ENCODE measurements around the gene IRS2. TPM values are rescaled to one million over a fixed set of nuclear protein-coding genes. Genes with fewer than 3 reads are reported as not detected.

Gene IRS2
- total and polyA plus RNA-seq, 2 of the 8 experiments (the other 6 are each of a cell fraction or from before 2014, with no cell fraction given), result 2.6 to 17.0 TPM

DNA sequence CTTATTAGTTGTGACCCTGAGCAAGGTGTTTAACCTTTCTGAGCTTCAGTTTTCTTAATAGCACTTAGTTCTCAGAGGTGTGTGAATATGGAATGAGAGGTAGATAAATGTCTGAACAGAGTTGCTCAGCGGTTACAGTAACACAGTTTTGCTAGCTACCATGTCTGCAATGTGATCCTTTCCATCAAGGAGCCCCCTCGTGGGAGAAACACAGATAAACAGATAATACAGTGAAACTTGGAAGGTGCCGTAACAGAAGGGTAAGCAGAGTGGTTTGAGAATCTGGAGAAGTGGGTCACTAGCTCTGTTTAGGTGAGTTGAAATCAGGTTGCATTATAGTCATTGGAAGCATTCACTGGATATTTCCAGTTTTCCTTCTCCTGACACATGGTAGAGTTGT, 38.9 kb downstream of the IRS2 start:
- H3K14ac ChIP-seq (ENCODE audit: insufficient read length), result no peak overlapping the region
- H3K79me1 ChIP-seq (ENCODE audit: low read depth, low read length), result no peaks in the 10 kb centered on the region
- no peak overlapping the region for H3K4me2 ChIP-seq (ENCODE audit: insufficient read depth in 1 of 2, low read depth in 2 of 2, low read length in 2 of 2)
- H4K8ac ChIP-seq (ENCODE audit: extremely low read depth, insufficient read depth, low read length), result no peak overlapping the region
- H2BK120ac ChIP-seq (replicated peaks; ENCODE audit: low read depth, low read length), result no peak overlapping the region
- no peak overlapping the region for H3K18ac ChIP-seq (ENCODE audit: extremely low read depth, low read length)
- H4K91ac ChIP-seq (replicated peaks; ENCODE audit: insufficient read length, low read length), result no peak overlapping the region
- no peak overlapping the region for H2BK20ac ChIP-seq (ENCODE audit: low read length)
- no peak for FAIRE-seq
- H3K79me2 ChIP-seq (ENCODE audit: control insufficient read depth in 1 of 2, insufficient read depth in 2 of 2, low read length in 2 of 2), result no peaks in the 10 kb centered on the region
- H3K27me3 ChIP-seq (replicated peaks in 1 of 4; ENCODE audit: control insufficient read depth in 3 of 4, extremely low read depth in 1 of 4, insufficient read depth in 3 of 4, low read length in 3 of 4), result no peaks in the 10 kb centered on the region
- no peaks in the 10 kb centered on the region for H3K36me3 ChIP-seq (ENCODE audit: control insufficient read depth in 2 of 4, insufficient read depth in 4 of 4, low read length in 3 of 4)
- H2AFZ ChIP-seq (ENCODE audit: low read length), result no peak overlapping the region
- no peak overlapping the region for H3K4me3 ChIP-seq (ENCODE audit: extremely low read depth in 1 of 4, insufficient read depth in 2 of 4, low read depth in 3 of 4, low read length in 4 of 4)
- ChIA-PET CTCF (ENCODE audit: partially characterized antibody) (interaction anchor here (0.8 to 1.4 kb wide), 6 partner anchors 13 to 360 kb away, joined by 3 to 4 read pairs (median 4); no protein-coding TSS in a partner anchor), POLR2A (ENCODE audit: partially characterized antibody) (no interaction called here)
- no peak overlapping the region for H3K9ac ChIP-seq (replicated peaks in 1 of 4; ENCODE audit: extremely low read depth in 1 of 4, low read depth in 3 of 4, low read length in 3 of 4)
- no peak overlapping the region for H2AK5ac ChIP-seq (ENCODE audit: low read depth, low read length)
- H4K5ac ChIP-seq (ENCODE audit: insufficient read length, low read depth, low read length), result no peak overlapping the region
- no peak overlapping the region for H2BK12ac ChIP-seq (ENCODE audit: low read depth, low read length)
- no peak overlapping the region for H2BK5ac ChIP-seq (ENCODE audit: low read depth, low read length)
- H3K56ac ChIP-seq (replicated peaks; ENCODE audit: insufficient read length, low read depth, low read length), result no peak overlapping the region
- DNase-seq (ENCODE audit: low read depth in 1 of 2, low spot score in 2 of 2), result no peak
- no peak overlapping the region for H3K27ac ChIP-seq (ENCODE audit: low read depth, low read length)
- H3K23ac ChIP-seq (ENCODE audit: insufficient read length), result no peak overlapping the region
- H3K4me1 ChIP-seq (replicated peaks in 1 of 4; ENCODE audit: control insufficient read depth in 3 of 4, insufficient read depth in 4 of 4, low read length in 3 of 4), result no peaks in the 10 kb centered on the region; a peak in 1 of 7 replicates
- TF ChIP-seq SRF (IDR thresholded peaks at IDR 0.05; ENCODE audit: low read depth, low read length) (no peak), TEAD4 (IDR thresholded peaks at IDR 0.05; ENCODE audit: low read depth, low read length) (no peak), RAD21 (IDR thresholded peaks at IDR 0.05 in 1 of 2, conservative IDR thresholded peaks at IDR 0.05 in 1 of 2; ENCODE audit: low read depth in 2 of 2, low read length in 2 of 2) (peak; percentile 19 to 40; a peak in 2 of 4 replicates)
- TF ChIP-seq, protein P1, sequence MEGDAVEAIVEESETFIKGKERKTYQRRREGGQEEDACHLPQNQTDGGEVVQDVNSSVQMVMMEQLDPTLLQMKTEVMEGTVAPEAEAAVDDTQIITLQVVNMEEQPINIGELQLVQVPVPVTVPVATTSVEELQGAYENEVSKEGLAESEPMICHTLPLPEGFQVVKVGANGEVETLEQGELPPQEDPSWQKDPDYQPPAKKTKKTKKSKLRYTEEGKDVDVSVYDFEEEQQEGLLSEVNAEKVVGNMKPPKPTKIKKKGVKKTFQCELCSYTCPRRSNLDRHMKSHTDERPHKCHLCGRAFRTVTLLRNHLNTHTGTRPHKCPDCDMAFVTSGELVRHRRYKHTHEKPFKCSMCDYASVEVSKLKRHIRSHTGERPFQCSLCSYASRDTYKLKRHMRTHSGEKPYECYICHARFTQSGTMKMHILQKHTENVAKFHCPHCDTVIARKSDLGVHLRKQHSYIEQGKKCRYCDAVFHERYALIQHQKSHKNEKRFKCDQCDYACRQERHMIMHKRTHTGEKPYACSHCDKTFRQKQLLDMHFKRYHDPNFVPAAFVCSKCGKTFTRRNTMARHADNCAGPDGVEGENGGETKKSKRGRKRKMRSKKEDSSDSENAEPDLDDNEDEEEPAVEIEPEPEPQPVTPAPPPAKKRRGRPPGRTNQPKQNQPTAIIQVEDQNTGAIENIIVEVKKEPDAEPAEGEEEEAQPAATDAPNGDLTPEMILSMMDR (IDR thresholded peaks at IDR 0.05; ENCODE audit: control extremely low read depth in 1 of 3, insufficient read depth in 1 of 3, low read depth in 1 of 3, low read length in 3 of 3), result peak in 2 of 3 experiments; percentile 7 to 10; a peak in 1 of 4 replicates
- H3K9me3 ChIP-seq (ENCODE audit: insufficient read depth in 2 of 2, low read depth in 1 of 2, low read length in 1 of 2), result no peaks in the 10 kb centered on the region
- WGBS, 2 experiments (ENCODE audit: extremely low coverage in 1 of 2, insufficient coverage in 1 of 2, insufficient read length in 1 of 2, insufficient replicate concordance in 2 of 2, low coverage in 1 of 2, low lambda C conversion rate in 2 of 2, missing lambda C conversion rate in 1 of 2), result 80% methylated on average over 3 of the region's 3 CpGs; no CpG with 5 or more reads in 1 of the 2 experiments
- H3K4ac ChIP-seq (replicated peaks; ENCODE audit: insufficient read length, low read depth, low read length), result no peak overlapping the region
- no peaks in the 10 kb centered on the region; the same call in 1 of the 2 replicates for H3K23me2 ChIP-seq (ENCODE audit: low read depth, low read length)
- H4K20me1 ChIP-seq (replicated peaks in 1 of 2; ENCODE audit: control insufficient read depth in 1 of 2, insufficient read depth in 2 of 2, low read length in 2 of 2), result no peaks in the 10 kb centered on the region
- H2BK15ac ChIP-seq (ENCODE audit: low read length), result no peak overlapping the region

All from H1 (cell line).